Ishikawa (cell line): ENCODE data around the gene SLC6A5.

Experiments used
- CEBPB ChIP-seq: IDR thresholded peaks from 2 replicates; pipeline ENCODE4 v1.6.1; 2012
- CREB1 ChIP-seq: IDR thresholded peaks from 2 replicates; pipeline ENCODE4 v1.6.1; 2012; ENCODE audit warnings: low read depth
- EGR1 ChIP-seq: IDR thresholded peaks from 2 replicates; pipeline ENCODE4 v1.6.1; 2012
- EP300 ChIP-seq: IDR thresholded peaks from 2 replicates; pipeline ENCODE4 v1.6.1; 2012; ENCODE audit warnings: borderline replicate concordance
- FOXM1 ChIP-seq: IDR thresholded peaks from 2 replicates; pipeline ENCODE4 v1.6.1; 2012; ENCODE audit warnings: low read depth, borderline replicate concordance
- MAX ChIP-seq: IDR thresholded peaks from 2 replicates; pipeline ENCODE4 v1.6.1; 2012
- NFIC ChIP-seq: IDR thresholded peaks from 2 replicates; pipeline ENCODE4 v1.6.1; 2012
- RAD21 ChIP-seq: IDR thresholded peaks from 2 replicates; pipeline ENCODE4 v1.6.1; 2012; ENCODE audit warnings: low read depth
- REST ChIP-seq: IDR thresholded peaks from 2 replicates; pipeline ENCODE4 v1.6.1; 2012; ENCODE audit warnings: low read depth, mild to moderate bottlenecking
- TAF1 ChIP-seq: IDR thresholded peaks from 2 replicates; pipeline ENCODE4 v1.6.1; 2012; ENCODE audit warnings: low read depth, mild to moderate bottlenecking
- TCF12 ChIP-seq: IDR thresholded peaks from 2 replicates; pipeline ENCODE4 v1.6.1; 2012; ENCODE audit warnings: low read depth
- TEAD4 ChIP-seq: IDR thresholded peaks from 2 replicates; pipeline ENCODE4 v1.6.1; 2012
- USF1 ChIP-seq: IDR thresholded peaks from 2 replicates; pipeline ENCODE4 v1.6.1; 2012
- YY1 ChIP-seq: IDR thresholded peaks from 2 replicates; pipeline ENCODE4 v1.6.1; 2012; ENCODE audit warnings: low read depth
- ZBTB7A ChIP-seq: IDR thresholded peaks from 2 replicates; pipeline ENCODE4 v1.6.1; 2012; ENCODE audit warnings: low read depth

SLC6A5 gene

GRCh38 chr11:20661850-20662249, 62.4 kb downstream of the SLC6A5 start:
- TF ChIP-seq TCF12, result no peak

- TF ChIP-seq USF1 (no peak), FOXM1 (no peak), TCF12 (no peak), MAX (no peak), TEAD4 (no peak), YY1 (no peak), CEBPB (no peak), TAF1 (no peak), REST (no peak), EGR1 (no peak), CREB1 (no peak), RAD21 (no peak), NFIC (no peak), EP300 (no peak), ZBTB7A (no peak)
Observed at GRCh38 chr11:20668131-20668809, 68.9 kb downstream of the SLC6A5 start.

GRCh38 chr11:20668844-20669819, 69.7 kb downstream of the SLC6A5 start, which contains the start of gene NELL1:
Gene NELL1, plus strand, starts transcription at chr11:20669586.
- TF ChIP-seq TCF12 (no peak), CEBPB (no peak), EP300 (no peak), NFIC (no peak), REST (no peak), USF1 (no peak), ZBTB7A (no peak), MAX (no peak), EGR1 (no peak), YY1 (no peak), FOXM1 (no peak), RAD21 (no peak), TEAD4 (no peak), CREB1 (no peak), TAF1 (no peak)

- TF ChIP-seq CEBPB (no peak), FOXM1 (no peak), NFIC (no peak), MAX (no peak), ZBTB7A (no peak), USF1 (no peak), RAD21 (no peak), TEAD4 (no peak), REST (no peak), TCF12 (no peak), CREB1 (no peak), EGR1 (no peak)
Observed at GRCh38 chr11:20669820-20670684, 70.6 kb downstream of the SLC6A5 start.
